Activated T-helper 1 cell treated with Interleukin-2 at 50 U/mL for 16 hours (primary cell): ENCODE measurements around the gene CSF3R.
"Not testable (repeated sequence)": the region's sequence is repeated elsewhere in the genome, so short reads cannot be mapped to it uniquely, and the experiment has no call there.

ENCODE experiments used
- DNase-seq: peaks from one replicate; pipeline ENCODE4 v3.0.0-alpha.2; 2020; ENCODE audit warnings: low read depth

The CSF3R gene

GRCh38 chr1:36512842-36513241, 30.1 kb upstream of the CSF3R start:
- no peak for DNase-seq

- no peak for DNase-seq
Observed at GRCh38 chr1:36511804-36512798, 29.4 kb upstream of the CSF3R start.

GRCh38 chr1:36511220-36511619, 28.5 kb upstream of the CSF3R start:
- DNase-seq: not testable (repeated sequence)

GRCh38 chr1:36510418-36510817, 27.7 kb upstream of the CSF3R start:
- DNase-seq: no peak

- no peak for DNase-seq
Observed at GRCh38 chr1:36508257-36508656, 25.5 kb upstream of the CSF3R start.

- no peak for DNase-seq
Observed at GRCh38 chr1:36506276-36506920, 23.7 kb upstream of the CSF3R start.

GRCh38 chr1:36503733-36504132, 21.0 kb upstream of the CSF3R start:
- DNase-seq: no peak

- DNase-seq: no peak
Observed at GRCh38 chr1:36503159-36503558, 20.4 kb upstream of the CSF3R start.

GRCh38 chr1:36502616-36503015, 19.9 kb upstream of the CSF3R start:
- DNase-seq: no peak

- DNase-seq: not testable (repeated sequence)
Observed at GRCh38 chr1:36501911-36502310, 19.2 kb upstream of the CSF3R start.

- no peak for DNase-seq
Observed at GRCh38 chr1:36497207-36497606, 14.5 kb upstream of the CSF3R start.

- no peak for DNase-seq
Observed at GRCh38 chr1:36494971-36495370, 12.3 kb upstream of the CSF3R start.

GRCh38 chr1:36493524-36493923, 10.8 kb upstream of the CSF3R start:
- no peak for DNase-seq

GRCh38 chr1:36492491-36492890, 9.8 kb upstream of the CSF3R start:
- no peak for DNase-seq

- not testable (repeated sequence) for DNase-seq
Observed at GRCh38 chr1:36489258-36490051, 6.7 kb upstream of the CSF3R start.

- DNase-seq: no peak
Observed at GRCh38 chr1:36487906-36488305, 5.2 kb upstream of the CSF3R start.

GRCh38 chr1:36487336-36487725, 4.6 kb upstream of the CSF3R start:
- not testable (repeated sequence) for DNase-seq

GRCh38 chr1:36486439-36487335, 4.0 kb upstream of the CSF3R start:
- no peak for DNase-seq

- no peak for DNase-seq
Observed at GRCh38 chr1:36486093-36486438, 3.4 kb upstream of the CSF3R start.

GRCh38 chr1:36484099-36484498, 1.4 kb upstream of the CSF3R start:
- no peak for DNase-seq
